ENCODE results near the gene TMEM63A. TPM values are rescaled to one million over a fixed set of nuclear protein-coding genes. Genes with fewer than 3 reads are reported as not detected.

Gene TMEM63A
- total RNA-seq, 4 donors from 2014 or later = 14.6 to 30.7 (median 24.5) TPM

GRCh38 chr1:225928186-225929175 is 46.3 kb upstream of the TMEM63A start:
- intact Hi-C loops (cut with DNase I) = no loop called here
- no peaks in the 10 kb centered on the region for H3K27me3 ChIP-seq
- H3K36me3 ChIP-seq = no peaks in the 10 kb centered on the region
- H3K4me1 ChIP-seq = peaks cover 4 to 12% (median 7%) of the 10 kb centered on the region in 4 donors
- no peak overlapping the region for H3K4me3 ChIP-seq
- no peak overlapping the region for H3K27ac ChIP-seq (replicated peaks in 1 of 4)
- 91% methylated on average over 14 of the region's 14 CpGs for WGBS
- no peak for TF ChIP-seq POLR2AphosphoS5 (IDR thresholded peaks at IDR 0.05)
- no peak for TF ChIP-seq EP300 (IDR thresholded peaks at IDR 0.05)
- TF ChIP-seq POLR2A (IDR thresholded peaks at IDR 0.05; ENCODE audit: low read depth) = no peak
- no peak for TF ChIP-seq CTCF (IDR thresholded peaks at IDR 0.05)
- DNase-seq (ENCODE audit: extremely low spot score) = no peak
- no peaks in the 10 kb centered on the region for H3K9me3 ChIP-seq

GRCh38 chr1:225926551-225927113 is 44.5 kb upstream of the TMEM63A start:
- H3K9me3 ChIP-seq = no peaks in the 10 kb centered on the region
- peaks cover 17 to 31% (median 24%) of the 10 kb centered on the region in 4 donors for H3K4me1 ChIP-seq
- peaks cover 0 to 8% (median 6%) of the 10 kb centered on the region in 4 donors for H3K36me3 ChIP-seq
- H3K4me3 ChIP-seq = no peak overlapping the region
- H3K27me3 ChIP-seq = no peaks in the 10 kb centered on the region
- WGBS = 85% methylated on average over 3 of the region's 3 CpGs
- H3K27ac ChIP-seq (replicated peaks in 1 of 4) = no peak overlapping the region
- no peak for DNase-seq (ENCODE audit: extremely low spot score)
- intact Hi-C loops (cut with DNase I) = no loop called here
- no peak for TF ChIP-seq POLR2A (IDR thresholded peaks at IDR 0.05; ENCODE audit: low read depth)

- Histone ChIP-seq H3K4me3 (peak within 1 kb of the TSS; percentile 80 to 94 (median 86)), H3K27me3 (no peaks in the 10 kb centered on the region), H3K36me3 (peaks cover 0 to 29% (median 23%) of the 10 kb centered on the region in 4 donors), H3K27ac (replicated peaks in 1 of 4) (peak within 1 kb of the TSS; percentile 92 to 95 (median 93)), H3K9me3 (no peaks in the 10 kb centered on the region), H3K4me1 (peaks cover 29 to 54% (median 37%) of the 10 kb centered on the region in 4 donors)
- DNase-seq (ENCODE audit: extremely low spot score) = peak; percentile 98
- intact Hi-C loops (cut with DNase I) = no loop called here
- under 1% methylated on average over 21 of the region's 80 CpGs for WGBS
- TF ChIP-seq CTCF (IDR thresholded peaks at IDR 0.05) (no peak), POLR2A (IDR thresholded peaks at IDR 0.05; ENCODE audit: low read depth) (peak; percentile 31), EP300 (IDR thresholded peaks at IDR 0.05) (no peak), POLR2AphosphoS5 (IDR thresholded peaks at IDR 0.05) (peak; percentile 93)
Measured at GRCh38 chr1:225923692-225924555, 41.7 kb upstream of the TMEM63A start, which contains the start of gene PYCR2. TSS of gene PYCR2 (minus strand) at chr1:225924250. CDS start at chr1:225924110, 140 bp downstream.

- Histone ChIP-seq H3K27ac (replicated peaks in 1 of 4) (peak overlapping the region; percentile 92 to 95 (median 93)), H3K36me3 (peaks cover 0 to 35% (median 28%) of the 10 kb centered on the region in 4 donors), H3K4me3 (peak overlapping the region; percentile 80 to 94 (median 86)), H3K9me3 (no peaks in the 10 kb centered on the region), H3K4me1 (peaks cover 29 to 54% (median 37%) of the 10 kb centered on the region in 4 donors), H3K27me3 (no peaks in the 10 kb centered on the region)
- DNase-seq (ENCODE audit: extremely low spot score) = no peak
- TF ChIP-seq CTCF (IDR thresholded peaks at IDR 0.05) = no peak
- TF ChIP-seq POLR2AphosphoS5 (IDR thresholded peaks at IDR 0.05) = no peak
- no peak for TF ChIP-seq EP300 (IDR thresholded peaks at IDR 0.05)
- TF ChIP-seq POLR2A (IDR thresholded peaks at IDR 0.05; ENCODE audit: low read depth) = no peak
- 2% methylated on average over 8 of the region's 8 CpGs for WGBS
- intact Hi-C loops (cut with DNase I) = no loop called here
Measured at GRCh38 chr1:225923381-225923691, 41.2 kb upstream of the TMEM63A start.
